GF-D8 (cell line): Measurements from ENCODE around the gene IFNL1.
"Not testable (repeated sequence)": the region's sequence is repeated elsewhere in the genome, so short reads cannot be mapped to it uniquely, and the experiment has no call there.

Source experiments
- DNase-seq: peaks from one replicate; lab custom pipeline; 2025; lab: John Stamatoyannopoulos, UW

Gene IFNL1

DNA sequence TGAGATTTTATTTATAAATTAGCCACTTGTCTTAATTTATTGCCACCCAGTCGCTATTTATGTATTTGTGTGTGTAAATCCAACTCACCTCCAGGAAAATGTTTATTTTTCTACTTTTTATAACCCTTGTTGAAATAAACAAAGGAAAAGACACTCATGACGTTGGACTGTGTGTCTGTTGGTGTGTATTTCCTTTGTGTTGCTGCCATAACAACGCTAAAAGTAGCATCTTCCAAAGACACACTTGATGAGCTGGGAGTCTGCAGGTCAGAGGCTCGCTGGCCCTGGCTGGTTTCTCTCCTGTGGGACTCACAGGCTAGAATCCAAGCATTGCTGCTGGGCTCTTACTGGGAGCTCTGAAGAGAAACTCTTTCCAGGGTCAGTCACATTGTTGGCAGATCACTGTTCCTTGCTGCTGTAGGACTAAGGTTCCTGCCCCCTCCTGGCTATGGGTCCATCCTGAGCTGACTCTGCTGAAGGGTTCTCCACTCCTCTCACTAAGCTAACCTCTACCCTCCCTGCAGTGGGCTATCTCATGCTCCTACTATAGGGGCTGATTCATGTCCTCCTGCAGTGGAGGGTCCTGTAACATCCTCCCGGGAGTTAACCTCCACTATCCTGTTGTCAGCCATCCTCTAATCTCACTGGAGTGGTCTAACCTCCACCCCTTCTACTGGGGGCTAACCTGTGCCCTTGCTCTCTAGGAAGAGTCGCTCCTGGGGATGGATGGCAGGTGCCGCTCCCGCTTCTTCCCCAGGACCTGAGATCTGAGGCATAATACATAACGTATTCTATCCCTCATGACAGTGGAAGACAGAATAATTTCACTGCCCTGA lies 26.0 kb upstream of the IFNL1 start:
- no peak for DNase-seq

GRCh38 chr19:39273859-39274258 lies 22.3 kb upstream of the IFNL1 start:
- not testable (repeated sequence) for DNase-seq

GRCh38 chr19:39275578-39275977 lies 20.6 kb upstream of the IFNL1 start:
- DNase-seq = no peak

- DNase-seq = no peak
These were observed 19.5 kb upstream of the IFNL1 start for GRCh38 chr19:39276740-39277139.

DNA sequence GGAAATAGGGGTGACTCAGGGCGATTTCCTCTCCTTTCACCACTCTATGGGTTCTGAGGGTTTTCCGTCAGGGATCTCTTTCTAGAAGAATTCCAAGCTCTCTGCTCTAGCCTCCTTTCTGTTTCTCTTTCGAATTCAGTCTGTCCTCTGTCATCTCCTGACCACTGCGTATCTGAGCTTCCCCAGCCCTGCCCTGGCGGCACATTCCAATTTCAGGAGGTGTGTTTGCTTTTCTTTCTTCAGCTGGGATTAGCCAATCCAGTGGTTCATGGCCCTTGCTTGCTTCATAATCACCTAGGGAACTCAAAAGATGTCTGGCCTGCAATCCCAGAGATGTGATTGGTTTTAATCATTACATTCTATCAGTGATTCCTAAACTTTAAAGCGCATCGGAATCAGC lies 18.6 kb upstream of the IFNL1 start:
- DNase-seq = no peak

GRCh38 chr19:39282021-39282420 lies 14.2 kb upstream of the IFNL1 start:
- no peak for DNase-seq

DNA sequence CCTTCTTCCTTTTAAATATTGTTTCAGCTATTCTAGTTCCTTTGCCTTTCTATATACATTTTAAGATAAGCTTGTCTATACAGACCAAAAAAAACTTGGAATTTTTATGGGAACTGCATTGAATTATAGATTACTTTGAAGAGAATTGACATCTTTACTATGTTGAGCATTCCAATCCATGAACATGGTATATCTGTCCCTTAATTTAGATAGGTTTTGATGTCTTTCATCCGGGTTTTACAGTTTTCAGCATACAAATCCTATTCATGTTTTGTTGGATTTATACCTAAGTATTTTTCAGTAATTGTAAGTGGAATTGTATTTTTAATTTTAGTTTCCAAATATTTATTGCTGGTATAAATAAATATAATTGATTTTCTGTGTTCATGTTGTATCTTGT lies 12.2 kb upstream of the IFNL1 start:
- no peak for DNase-seq

GRCh38 chr19:39293394-39293793 lies 2.8 kb upstream of the IFNL1 start:
- DNase-seq = no peak

- no peak for DNase-seq
These were observed 699 bp downstream of the IFNL1 start for GRCh38 chr19:39296906-39297305.

- no peak for DNase-seq
These were observed 1.9 kb downstream of the IFNL1 start for GRCh38 chr19:39297931-39298634.

DNA sequence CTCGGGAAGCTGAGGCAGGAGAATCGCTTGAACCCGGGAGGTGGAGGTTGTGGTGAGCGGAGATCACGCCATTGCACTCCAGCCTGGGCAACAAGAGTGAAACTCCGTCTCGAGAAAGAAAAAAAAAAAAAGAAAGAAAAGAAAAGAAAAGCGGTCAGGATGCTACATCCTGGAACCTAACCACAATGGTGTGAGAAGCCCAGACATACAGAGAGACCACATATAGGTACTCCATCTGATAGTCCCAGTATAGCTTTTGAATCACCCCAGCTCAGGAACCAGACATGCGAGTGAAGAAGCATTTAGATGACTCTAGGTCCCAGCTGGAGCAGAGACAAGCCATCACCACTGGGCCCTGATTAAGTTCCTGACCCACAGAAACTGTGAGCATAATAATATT lies 3.2 kb downstream of the IFNL1 start:
- no peak for DNase-seq

DNA sequence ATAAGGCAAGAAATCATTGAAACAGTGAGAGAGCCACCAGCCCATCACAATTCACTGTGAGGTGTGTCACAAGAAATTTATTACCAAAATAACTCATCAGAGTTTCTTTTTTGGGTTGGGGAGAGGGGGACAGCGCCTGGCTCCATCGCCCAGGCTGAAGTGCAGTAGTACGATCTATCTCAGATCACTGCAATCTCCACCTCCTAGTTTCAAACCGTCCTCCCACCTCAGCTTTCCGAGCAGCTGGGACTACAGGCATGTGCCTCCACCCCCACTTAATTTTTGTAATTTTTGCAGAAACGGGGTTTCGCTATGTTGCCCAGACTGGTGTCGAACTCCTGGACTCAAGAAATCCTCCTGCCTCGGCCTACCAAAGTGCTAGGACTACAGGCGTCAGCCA lies 3.6 kb downstream of the IFNL1 start:
- DNase-seq = no peak

DNA sequence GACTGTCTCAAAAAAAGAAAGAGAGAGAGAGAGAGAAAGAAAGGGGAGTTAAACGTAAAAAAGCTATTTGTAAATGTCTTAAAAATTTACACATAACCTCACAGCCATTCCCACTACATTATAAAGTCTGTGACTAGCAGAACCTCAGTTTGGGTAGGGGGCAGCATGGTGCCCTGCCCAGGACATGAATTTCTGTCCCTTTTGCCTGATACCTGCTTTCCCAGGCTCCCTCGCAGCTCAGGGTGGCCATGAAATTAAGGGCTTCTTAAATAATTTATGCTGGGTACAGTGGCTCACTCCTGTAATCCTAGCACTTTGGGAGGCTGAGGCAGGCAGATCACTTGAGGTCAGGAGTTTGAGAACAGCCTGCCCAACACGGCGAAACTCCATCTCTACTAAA lies 4.8 kb downstream of the IFNL1 start:
- no peak for DNase-seq

- DNase-seq = no peak
These were observed 5.4 kb downstream of the IFNL1 start for GRCh38 chr19:39301562-39301961.

DNA sequence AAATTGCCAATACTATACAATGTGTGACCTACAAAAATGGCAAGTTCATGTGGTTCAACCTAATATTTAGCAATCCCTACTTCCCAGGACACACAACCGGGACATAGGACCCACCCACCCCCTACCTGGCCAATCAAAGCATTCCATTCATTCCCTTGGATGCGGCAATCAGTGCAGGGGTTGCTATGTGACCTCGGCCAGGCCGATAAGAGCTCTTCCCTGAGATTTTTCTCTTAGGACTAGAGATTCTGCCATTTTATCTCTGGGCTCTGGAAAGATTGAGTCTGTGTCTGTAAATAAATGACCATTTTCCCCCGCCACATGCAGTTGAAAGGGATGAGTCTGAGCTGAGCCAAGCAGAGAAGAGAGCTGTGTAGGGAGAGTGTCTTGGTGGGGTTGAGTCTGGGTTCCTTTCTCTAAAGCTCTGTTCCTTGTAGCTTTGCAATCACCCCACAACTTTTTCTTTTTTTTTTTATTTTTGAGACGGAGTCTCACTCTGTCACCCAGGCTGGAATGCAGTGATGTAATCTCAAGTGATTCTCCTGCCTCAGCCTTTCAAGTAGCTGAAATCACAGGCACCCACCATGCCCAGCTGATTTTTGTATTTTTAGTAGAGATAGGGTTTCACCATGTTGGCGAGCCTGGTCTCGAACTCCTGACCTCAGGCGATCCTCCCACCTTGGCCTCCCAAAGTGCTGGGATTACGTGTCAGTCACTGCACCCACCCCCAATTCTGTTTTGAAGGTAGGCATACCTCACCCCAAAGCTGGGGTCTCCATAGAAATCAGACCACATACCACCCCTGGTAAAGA lies 7.4 kb downstream of the IFNL1 start:
- no peak for DNase-seq

- DNase-seq = no peak
These were observed 7.9 kb downstream of the IFNL1 start for GRCh38 chr19:39304185-39304513.

GRCh38 chr19:39304701-39305571 lies 8.7 kb downstream of the IFNL1 start:
- no peak for DNase-seq

GRCh38 chr19:39306075-39306474 lies 9.9 kb downstream of the IFNL1 start:
- no peak for DNase-seq

DNA sequence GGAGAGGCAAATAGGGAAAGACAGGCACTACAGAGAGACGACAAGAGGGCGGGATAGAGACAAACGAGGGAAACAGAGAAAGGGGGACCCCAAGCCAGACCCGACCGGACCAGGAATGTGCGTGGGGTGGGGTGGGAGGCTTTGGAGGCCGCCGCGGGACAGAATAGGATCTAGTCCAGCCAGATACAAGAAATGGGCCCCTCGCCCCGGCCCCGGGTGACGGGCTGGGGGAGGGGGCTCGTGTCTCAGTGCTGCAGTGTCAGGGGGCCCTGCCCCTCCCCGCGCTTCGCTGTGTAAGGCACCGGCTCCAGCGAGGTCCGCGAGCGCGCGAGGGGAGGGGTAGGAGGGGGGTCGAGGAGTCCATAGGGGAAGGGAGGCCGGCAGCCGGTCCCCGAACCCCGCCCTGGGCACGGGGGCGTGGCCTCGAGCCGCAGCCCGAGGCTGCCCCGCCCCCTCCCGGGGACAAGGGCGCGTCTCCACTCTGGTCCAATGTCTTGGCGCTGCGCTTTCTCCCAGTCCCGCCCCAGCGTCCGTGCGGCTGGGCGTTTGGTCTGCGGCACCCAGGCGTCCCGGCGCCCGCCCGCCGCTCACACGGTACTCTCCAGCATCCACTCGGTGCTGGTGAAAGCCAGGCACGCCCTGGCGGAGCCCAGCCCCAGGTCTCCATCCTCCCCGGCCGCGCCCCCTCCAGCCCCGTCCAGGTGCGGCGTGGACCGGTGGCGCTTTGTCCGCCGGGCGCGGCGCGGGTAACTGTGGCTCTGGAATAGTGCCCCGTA lies 11.0 kb downstream of the IFNL1 start:
- DNase-seq = no peak

DNA sequence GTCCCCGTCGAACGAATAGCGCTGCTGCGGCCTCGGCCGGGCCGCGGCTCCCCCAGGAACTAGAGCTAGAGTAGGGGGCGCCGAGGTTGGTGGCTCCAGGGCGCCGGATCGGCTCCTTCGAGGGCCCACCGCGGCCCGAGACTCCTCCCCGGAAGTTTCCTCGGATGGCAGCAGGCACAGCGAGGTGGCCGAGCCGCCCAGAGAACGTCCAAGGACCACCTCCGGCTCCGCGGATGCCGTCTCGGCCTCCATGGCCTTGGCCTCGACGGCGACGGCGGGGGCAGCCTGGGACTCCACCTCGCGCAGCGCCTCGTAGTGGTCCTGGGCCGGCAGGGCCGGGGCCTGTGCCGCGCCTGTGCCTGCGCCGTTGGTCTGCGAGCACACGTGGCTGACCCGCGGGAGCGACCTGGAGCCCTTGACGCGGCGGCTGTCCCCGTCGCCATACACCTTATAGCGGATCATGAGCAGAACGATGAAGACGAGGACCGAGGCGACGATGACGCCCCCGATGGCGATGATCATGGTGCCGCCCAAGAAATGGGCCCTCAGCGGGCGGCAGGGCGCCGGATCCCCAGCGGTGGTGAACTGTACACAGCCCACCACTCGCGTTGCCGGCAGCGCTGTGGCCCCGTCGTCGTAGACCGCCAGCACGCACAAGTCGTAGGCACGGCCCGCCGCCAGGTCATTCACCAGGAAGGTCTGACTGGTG lies 11.8 kb downstream of the IFNL1 start:
- DNase-seq = no peak
